ENCODE measurements around the gene STK10. TPM values are rescaled to one million over a fixed set of nuclear protein-coding genes. Genes with fewer than 3 reads are reported as not detected.

The STK10 gene
- polyA plus RNA-seq, 3 donors: 21.5 to 180 (median 47.4) TPM

DNA sequence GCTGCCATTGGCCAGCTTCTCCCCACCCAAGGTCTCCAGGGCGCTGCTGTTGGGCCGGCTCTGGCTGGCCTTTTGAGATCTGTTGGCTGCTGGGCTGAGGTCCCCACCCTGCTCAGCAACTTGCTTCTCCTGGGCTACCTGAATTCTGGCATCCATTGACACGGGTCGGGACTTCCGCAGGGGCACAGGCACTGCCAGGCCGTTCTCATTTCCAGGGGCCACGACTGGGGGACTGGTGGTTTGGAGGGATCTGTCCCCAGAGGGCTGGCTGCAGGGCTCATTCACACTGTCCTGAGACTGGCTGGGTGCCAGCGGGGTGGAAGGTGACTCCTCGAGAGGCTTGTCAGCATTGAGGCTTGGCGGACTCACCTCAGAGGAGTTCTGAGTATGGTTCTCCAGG is 94.5 kb downstream of the STK10 start:
- Histone ChIP-seq H3K4me3 (replicated peaks in 1 of 3; ENCODE audit: low read depth in 2 of 3, low read length in 3 of 3) (no peak overlapping the region), H3K27me3 (ENCODE audit: control insufficient read depth in 2 of 2, insufficient read depth in 2 of 2, low read length in 2 of 2) (no peaks in the 10 kb centered on the region), H3K4me2 (replicated peaks; ENCODE audit: extremely low read depth, low read length, poor library complexity, severe bottlenecking) (no peak overlapping the region), H3K9ac (ENCODE audit: insufficient read depth, low read length, poor library complexity, severe bottlenecking) (no peak overlapping the region), H3K79me2 (ENCODE audit: insufficient read depth, low read length) (peaks cover 15% of the 10 kb centered on the region), H3K9me3 (replicated peaks in 1 of 2; ENCODE audit: control insufficient read depth in 1 of 2, insufficient read depth in 1 of 2, low read length in 2 of 2) (no peaks in the 10 kb centered on the region), H3K4me1 (ENCODE audit: control insufficient read depth in 1 of 2, insufficient read depth in 2 of 2, low read length in 2 of 2) (no peaks in the 10 kb centered on the region), H4K20me1 (ENCODE audit: insufficient read depth, low read length) (peaks cover 98% of the 10 kb centered on the region), H2AFZ (ENCODE audit: insufficient read depth, low read depth, low read length, poor library complexity, severe bottlenecking) (no peak overlapping the region), H3K36me3 (replicated peaks in 1 of 2; ENCODE audit: control insufficient read depth in 1 of 2, insufficient read depth in 2 of 2, low read length in 2 of 2) (peaks cover 92 to 99% of the 10 kb centered on the region in 2 donors), H3K27ac (ENCODE audit: low read depth in 1 of 2, low read length in 2 of 2) (peak overlapping the region in 1 of 2 donors; percentile 31)
- Mint-ChIP-seq H3K9me3 (no peaks in the 10 kb centered on the region), H3K36me3 (peaks cover 85 to 96% of the 10 kb centered on the region in 2 donors), H3K4me1 (no peaks in the 10 kb centered on the region), H3K4me3 (no peak overlapping the region), H3K27ac (peak overlapping the region in 3 of 7 donors; percentile 15 to 30 (median 23)), H3K27me3 (ENCODE audit: low read depth in 3 of 3) (no peaks in the 10 kb centered on the region)
- TF ChIP-seq, protein P1, sequence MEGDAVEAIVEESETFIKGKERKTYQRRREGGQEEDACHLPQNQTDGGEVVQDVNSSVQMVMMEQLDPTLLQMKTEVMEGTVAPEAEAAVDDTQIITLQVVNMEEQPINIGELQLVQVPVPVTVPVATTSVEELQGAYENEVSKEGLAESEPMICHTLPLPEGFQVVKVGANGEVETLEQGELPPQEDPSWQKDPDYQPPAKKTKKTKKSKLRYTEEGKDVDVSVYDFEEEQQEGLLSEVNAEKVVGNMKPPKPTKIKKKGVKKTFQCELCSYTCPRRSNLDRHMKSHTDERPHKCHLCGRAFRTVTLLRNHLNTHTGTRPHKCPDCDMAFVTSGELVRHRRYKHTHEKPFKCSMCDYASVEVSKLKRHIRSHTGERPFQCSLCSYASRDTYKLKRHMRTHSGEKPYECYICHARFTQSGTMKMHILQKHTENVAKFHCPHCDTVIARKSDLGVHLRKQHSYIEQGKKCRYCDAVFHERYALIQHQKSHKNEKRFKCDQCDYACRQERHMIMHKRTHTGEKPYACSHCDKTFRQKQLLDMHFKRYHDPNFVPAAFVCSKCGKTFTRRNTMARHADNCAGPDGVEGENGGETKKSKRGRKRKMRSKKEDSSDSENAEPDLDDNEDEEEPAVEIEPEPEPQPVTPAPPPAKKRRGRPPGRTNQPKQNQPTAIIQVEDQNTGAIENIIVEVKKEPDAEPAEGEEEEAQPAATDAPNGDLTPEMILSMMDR (IDR thresholded peaks at IDR 0.05): no peak
- 100% methylated on average over 3 of the region's 10 CpGs for WGBS (ENCODE audit: insufficient coverage)
- DNase-seq: no peak
- intact Hi-C loops (cut with micrococcal nuclease): no loop called here

DNA sequence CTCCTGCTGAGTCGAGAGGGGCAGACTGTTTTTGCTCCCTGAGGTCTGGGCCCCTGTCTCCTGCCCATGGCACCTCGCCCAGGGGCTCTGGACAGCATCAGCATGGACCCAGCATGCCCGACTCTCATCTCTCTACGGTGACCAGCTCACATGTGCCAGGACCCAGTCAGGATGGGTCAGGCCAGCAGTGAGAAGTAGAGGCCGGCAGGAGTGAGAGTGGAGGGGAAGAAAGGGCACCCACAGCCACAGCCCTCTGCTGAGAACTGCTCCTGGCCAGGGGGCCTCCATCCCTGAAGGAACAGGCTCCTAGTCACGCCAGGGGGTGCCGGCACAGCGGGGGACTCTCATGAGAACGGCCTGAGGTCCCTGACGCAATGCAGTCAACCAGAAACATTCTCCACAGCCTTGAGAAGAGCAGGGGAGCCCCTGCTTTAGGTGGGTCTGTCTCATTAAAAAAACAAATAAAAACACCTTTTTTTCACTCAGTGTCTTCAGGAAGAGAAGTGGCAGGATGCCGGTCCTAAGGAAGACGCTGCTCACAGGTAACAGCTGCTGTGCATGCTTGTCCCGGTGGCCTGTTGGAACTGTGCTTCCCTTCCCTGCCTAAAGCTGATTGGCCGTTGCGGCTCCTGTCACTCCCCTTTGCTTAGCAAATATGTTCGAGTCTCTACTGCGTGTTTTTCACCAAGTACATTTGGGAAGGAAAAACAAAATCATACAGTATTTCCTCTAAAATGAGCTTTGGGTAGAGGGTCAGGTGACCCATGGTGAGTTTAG is 95.9 kb downstream of the STK10 start:
- intact Hi-C loops (cut with micrococcal nuclease): no loop called here
- H3K27me3 Mint-ChIP-seq (ENCODE audit: low read depth in 3 of 3): no peaks in the 10 kb centered on the region
- H3K4me1 ChIP-seq (ENCODE audit: control insufficient read depth in 1 of 2, insufficient read depth in 2 of 2, low read length in 2 of 2): no peaks in the 10 kb centered on the region
- peaks cover 86% of the 10 kb centered on the region for H4K20me1 ChIP-seq (ENCODE audit: insufficient read depth, low read length)
- peak overlapping the region in 1 of 7 donors; percentile 15 for H3K27ac Mint-ChIP-seq
- no peak overlapping the region for H3K9ac ChIP-seq (ENCODE audit: insufficient read depth, low read length, poor library complexity, severe bottlenecking)
- peaks cover 82 to 87% of the 10 kb centered on the region in 2 donors for H3K36me3 ChIP-seq (replicated peaks in 1 of 2; ENCODE audit: control insufficient read depth in 1 of 2, insufficient read depth in 2 of 2, low read length in 2 of 2)
- no peaks in the 10 kb centered on the region for H3K9me3 Mint-ChIP-seq
- H3K4me3 ChIP-seq (replicated peaks in 1 of 3; ENCODE audit: low read depth in 2 of 3, low read length in 3 of 3): no peak overlapping the region
- H3K27ac ChIP-seq (ENCODE audit: low read depth in 1 of 2, low read length in 2 of 2): peak overlapping the region in 1 of 2 donors; percentile 26
- no peak for DNase-seq
- 98% methylated on average over 15 of the region's 17 CpGs for WGBS (ENCODE audit: insufficient coverage)
- TF ChIP-seq, protein P1 (IDR thresholded peaks at IDR 0.05): no peak
- peaks cover 72 to 88% of the 10 kb centered on the region in 2 donors for H3K36me3 Mint-ChIP-seq
- no peaks in the 10 kb centered on the region for H3K4me1 Mint-ChIP-seq
- H3K4me3 Mint-ChIP-seq: no peak overlapping the region
- no peak overlapping the region for H2AFZ ChIP-seq (ENCODE audit: insufficient read depth, low read depth, low read length, poor library complexity, severe bottlenecking)
- H3K27me3 ChIP-seq (ENCODE audit: control insufficient read depth in 2 of 2, insufficient read depth in 2 of 2, low read length in 2 of 2): no peaks in the 10 kb centered on the region
- no peak overlapping the region for H3K4me2 ChIP-seq (replicated peaks; ENCODE audit: extremely low read depth, low read length, poor library complexity, severe bottlenecking)
- H3K9me3 ChIP-seq (replicated peaks in 1 of 2; ENCODE audit: control insufficient read depth in 1 of 2, insufficient read depth in 1 of 2, low read length in 2 of 2): no peaks in the 10 kb centered on the region
- H3K79me2 ChIP-seq (ENCODE audit: insufficient read depth, low read length): peaks cover 5% of the 10 kb centered on the region
